ENCODE data around the gene NTNG1.

Gene NTNG1

DNA sequence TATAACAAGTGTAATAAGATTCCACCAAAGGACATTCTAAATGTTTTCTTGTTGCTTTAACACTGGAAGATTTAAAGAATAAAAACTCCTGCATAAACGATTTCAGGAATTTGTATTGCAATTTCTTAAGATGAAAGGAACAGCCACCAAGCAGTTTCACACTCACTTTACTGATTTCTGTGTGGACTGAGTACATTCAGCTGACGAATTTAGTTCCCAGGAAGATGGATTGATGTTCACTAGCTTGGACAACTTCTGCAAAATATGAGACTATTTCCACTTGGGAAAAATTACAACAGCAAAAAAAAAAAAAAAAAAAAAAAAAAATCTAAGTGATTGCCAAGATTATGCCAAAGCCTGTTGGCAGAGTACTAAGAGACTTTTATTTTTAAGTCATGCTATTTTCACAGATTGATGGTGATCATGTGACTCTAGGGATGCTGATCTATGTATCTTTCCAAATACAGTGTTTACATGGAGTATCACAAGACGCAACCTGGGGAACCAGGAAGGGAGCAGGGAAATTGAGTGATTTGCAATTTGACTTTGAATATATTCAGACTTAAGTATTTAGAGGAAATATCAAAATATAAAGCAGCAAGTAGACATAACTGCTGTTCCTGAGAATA is 341.0 kb downstream of the NTNG1 start:
- Mint-ChIP-seq H3K4me3 (no peak overlapping the region), H3K36me3 (ENCODE audit: low read depth) (no peaks in the 10 kb centered on the region)

DNA sequence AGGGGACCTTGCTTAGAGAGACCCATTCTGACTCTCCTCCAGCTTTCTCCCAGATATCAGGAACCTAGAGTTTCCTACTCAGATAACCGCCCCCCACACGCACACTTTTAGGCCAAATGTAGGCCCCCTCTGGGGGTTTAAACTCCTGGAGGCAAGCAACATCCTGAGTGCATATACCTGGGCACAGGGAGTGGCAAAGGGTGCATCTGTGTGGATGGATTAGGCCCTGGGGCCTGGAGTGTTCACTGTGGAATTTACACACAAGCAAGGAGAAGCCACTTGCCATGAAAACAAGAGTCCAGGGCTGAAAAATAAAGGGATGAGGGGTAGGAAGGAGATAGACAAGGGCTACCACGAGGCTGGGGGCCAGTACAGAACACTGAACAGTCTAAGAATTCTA is 343.1 kb downstream of the NTNG1 start:
- no peak for DNase-seq
- H3K27ac Mint-ChIP-seq, result no peak overlapping the region
- no peaks in the 10 kb centered on the region for H3K9me3 Mint-ChIP-seq
- peaks cover 8% of the 10 kb centered on the region for H3K27me3 Mint-ChIP-seq (ENCODE audit: low read depth, poor library complexity)
- H3K4me3 Mint-ChIP-seq, result no peak overlapping the region
- no peaks in the 10 kb centered on the region for H3K36me3 Mint-ChIP-seq (ENCODE audit: low read depth)
- peaks cover 5% of the 10 kb centered on the region for H3K4me1 Mint-ChIP-seq
- TF ChIP-seq, protein P1, sequence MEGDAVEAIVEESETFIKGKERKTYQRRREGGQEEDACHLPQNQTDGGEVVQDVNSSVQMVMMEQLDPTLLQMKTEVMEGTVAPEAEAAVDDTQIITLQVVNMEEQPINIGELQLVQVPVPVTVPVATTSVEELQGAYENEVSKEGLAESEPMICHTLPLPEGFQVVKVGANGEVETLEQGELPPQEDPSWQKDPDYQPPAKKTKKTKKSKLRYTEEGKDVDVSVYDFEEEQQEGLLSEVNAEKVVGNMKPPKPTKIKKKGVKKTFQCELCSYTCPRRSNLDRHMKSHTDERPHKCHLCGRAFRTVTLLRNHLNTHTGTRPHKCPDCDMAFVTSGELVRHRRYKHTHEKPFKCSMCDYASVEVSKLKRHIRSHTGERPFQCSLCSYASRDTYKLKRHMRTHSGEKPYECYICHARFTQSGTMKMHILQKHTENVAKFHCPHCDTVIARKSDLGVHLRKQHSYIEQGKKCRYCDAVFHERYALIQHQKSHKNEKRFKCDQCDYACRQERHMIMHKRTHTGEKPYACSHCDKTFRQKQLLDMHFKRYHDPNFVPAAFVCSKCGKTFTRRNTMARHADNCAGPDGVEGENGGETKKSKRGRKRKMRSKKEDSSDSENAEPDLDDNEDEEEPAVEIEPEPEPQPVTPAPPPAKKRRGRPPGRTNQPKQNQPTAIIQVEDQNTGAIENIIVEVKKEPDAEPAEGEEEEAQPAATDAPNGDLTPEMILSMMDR (IDR thresholded peaks at IDR 0.05), result no peak

More for the DNA sequence above, 341.0 kb downstream of the NTNG1 start:
- no peaks in the 10 kb centered on the region for H3K9me3 Mint-ChIP-seq
- no peak for DNase-seq
- H3K27ac Mint-ChIP-seq, result no peak overlapping the region
- H3K4me1 Mint-ChIP-seq, result peaks cover 5% of the 10 kb centered on the region
- TF ChIP-seq, protein P1 (IDR thresholded peaks at IDR 0.05), result no peak
- peaks cover 8% of the 10 kb centered on the region for H3K27me3 Mint-ChIP-seq (ENCODE audit: low read depth, poor library complexity)

DNA sequence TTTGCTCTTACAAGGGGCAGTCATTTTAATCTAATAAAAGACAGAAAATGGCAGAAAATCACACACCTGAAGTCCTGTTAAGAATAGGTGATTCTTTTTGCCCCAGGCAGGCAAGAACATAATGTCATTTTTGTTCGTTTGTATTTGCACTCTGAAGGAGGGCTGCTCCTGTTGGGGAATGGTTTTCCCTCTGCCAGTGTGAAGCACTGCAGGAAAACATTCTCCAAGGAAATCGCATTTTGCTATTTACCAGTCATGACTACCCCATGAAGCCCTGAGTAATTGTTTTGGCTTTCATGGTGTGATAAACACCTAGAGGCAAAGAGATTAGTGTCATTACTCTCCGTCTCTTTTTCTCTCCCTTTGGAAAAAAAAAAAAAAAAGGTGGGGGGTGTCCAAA is 345.5 kb downstream of the NTNG1 start:
- DNase-seq, result no peak
- Mint-ChIP-seq H3K4me3 (no peak overlapping the region), H3K9me3 (no peaks in the 10 kb centered on the region), H3K27ac (no peak overlapping the region), H3K36me3 (ENCODE audit: low read depth) (no peaks in the 10 kb centered on the region), H3K27me3 (ENCODE audit: low read depth, poor library complexity) (peaks cover 8% of the 10 kb centered on the region), H3K4me1 (peaks cover under 1% of the 10 kb centered on the region)
- TF ChIP-seq, protein P1 (IDR thresholded peaks at IDR 0.05), result no peak

DNA sequence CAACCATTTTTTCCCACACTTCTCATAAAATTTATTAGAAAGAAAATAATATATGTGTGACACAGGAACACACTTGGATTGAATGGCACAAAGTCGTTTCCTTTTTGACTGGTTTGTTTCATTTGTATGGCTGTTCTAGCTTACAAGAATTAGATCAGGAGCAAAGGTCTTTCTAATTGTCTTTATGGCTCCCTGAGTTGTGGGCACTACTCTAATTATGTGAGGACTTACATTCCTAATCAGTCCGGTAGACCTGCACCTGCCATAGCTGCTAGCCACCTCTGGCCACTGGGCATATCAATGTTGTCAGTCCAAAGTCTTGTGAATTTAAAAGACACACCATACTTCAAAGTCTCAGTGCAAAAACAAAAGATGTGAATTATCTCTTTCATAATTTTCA is 346.7 kb downstream of the NTNG1 start:
- Mint-ChIP-seq H3K27me3 (ENCODE audit: low read depth, poor library complexity) (peaks cover 4% of the 10 kb centered on the region), H3K4me1 (no peaks in the 10 kb centered on the region)

DNA sequence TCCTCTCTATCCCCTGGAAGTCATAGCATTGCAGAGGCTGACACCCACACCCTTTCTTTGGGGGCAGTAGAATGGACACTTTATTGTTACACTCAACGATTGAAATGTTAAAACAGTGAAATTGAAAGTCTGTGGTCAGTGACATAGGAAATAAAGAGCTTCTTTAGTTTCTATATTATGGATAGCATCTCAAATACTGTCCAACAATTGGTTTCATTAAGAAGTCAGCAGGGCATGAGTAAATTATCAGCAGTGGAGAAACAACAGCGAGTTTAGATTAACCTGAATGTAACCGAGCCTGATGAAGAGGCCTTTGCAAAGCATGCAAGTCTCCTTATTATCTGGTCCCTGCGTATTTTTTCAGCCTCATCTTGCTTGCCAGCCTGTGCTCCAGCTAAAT is 350.7 kb downstream of the NTNG1 start:
- Mint-ChIP-seq H3K9me3 (no peaks in the 10 kb centered on the region), H3K4me1 (no peaks in the 10 kb centered on the region), H3K4me3 (no peak overlapping the region), H3K27ac (no peak overlapping the region), H3K36me3 (ENCODE audit: low read depth) (no peaks in the 10 kb centered on the region), H3K27me3 (ENCODE audit: low read depth, poor library complexity) (peaks cover 2% of the 10 kb centered on the region)
- DNase-seq, result no peak
- TF ChIP-seq, protein P1 (IDR thresholded peaks at IDR 0.05), result no peak

More for the DNA sequence above, 346.7 kb downstream of the NTNG1 start:
- DNase-seq, result no peak
- Mint-ChIP-seq H3K27ac (no peak overlapping the region), H3K36me3 (ENCODE audit: low read depth) (no peaks in the 10 kb centered on the region), H3K4me3 (no peak overlapping the region), H3K9me3 (no peaks in the 10 kb centered on the region)
- TF ChIP-seq, protein P1 (IDR thresholded peaks at IDR 0.05), result no peak

DNA sequence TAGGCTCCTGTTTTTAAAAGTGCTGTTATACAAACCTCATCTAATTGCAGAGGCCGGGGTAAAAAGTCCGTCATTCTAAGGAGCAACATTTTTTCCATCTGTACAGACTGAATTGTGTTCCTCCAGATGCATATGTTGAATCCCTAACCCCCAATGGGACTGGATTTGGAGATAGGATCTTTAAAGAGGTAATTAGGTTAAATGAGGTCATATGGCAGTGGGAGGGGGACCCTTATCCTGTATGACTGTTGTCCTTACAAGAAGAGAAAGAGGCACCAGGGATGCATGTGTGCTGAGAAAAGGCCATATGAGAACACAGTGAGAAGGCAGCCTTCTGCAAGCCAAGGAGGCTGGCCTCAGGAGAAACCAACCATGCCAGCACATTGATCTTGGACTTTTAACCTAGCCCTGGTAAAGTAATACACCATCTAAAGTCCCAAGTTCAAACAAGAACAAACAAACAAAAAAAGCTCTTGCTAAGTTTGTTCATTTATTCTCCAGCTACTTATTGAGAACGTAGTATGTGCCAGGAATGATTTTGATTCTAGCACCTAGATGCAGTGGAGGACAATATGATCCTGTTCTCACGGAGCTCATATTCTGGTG is 352.4 kb downstream of the NTNG1 start:
- TF ChIP-seq, protein P1 (IDR thresholded peaks at IDR 0.05), result no peak
- no peak overlapping the region for H3K4me3 Mint-ChIP-seq
- no peaks in the 10 kb centered on the region for H3K4me1 Mint-ChIP-seq
- H3K9me3 Mint-ChIP-seq, result no peaks in the 10 kb centered on the region
- H3K36me3 Mint-ChIP-seq (ENCODE audit: low read depth), result no peaks in the 10 kb centered on the region
- peaks cover 5% of the 10 kb centered on the region for H3K27me3 Mint-ChIP-seq (ENCODE audit: low read depth, poor library complexity)
- no peak overlapping the region for H3K27ac Mint-ChIP-seq
- DNase-seq, result no peak

Measured in nephron progenitor cell (in vitro differentiated cells).